CD4-positive, alpha-beta T cell (primary cell): ENCODE data around the gene DDIT4L. TPM values are rescaled to one million over a fixed set of nuclear protein-coding genes. Genes with fewer than 3 reads are reported as not detected.

ENCODE experiments used
- ATAC-seq: fragments of 200-7000 bp; cut with Tn5 transposase; one replicate; pipeline ENCODE4 v1.10.0; 2022; ENCODE audit warnings: mild to moderate bottlenecking; ENCODE audit not compliant: poor library complexity
- CTCF ChIA-PET: fragments of 350-600 bp; sonication (Branson Sonifier 250); formaldehyde crosslinking; loops from one replicate; lab custom pipeline; 2021; ENCODE audit warnings: antibody characterized with exemption, inconsistent platforms; lab: Charles Lee
- POLR2A ChIA-PET: fragments of 350-600 bp; sonication (Branson Sonifier 250); formaldehyde crosslinking; loops from one replicate; lab custom pipeline; 2021; ENCODE audit warnings: antibody characterized with exemption, inconsistent platforms; lab: Charles Lee
- DNase-seq, 14 experiments: peaks; one replicate each; pipeline ENCODE4 v3.0.0-alpha.2; 2013 to 2020; ENCODE audit warnings: mixed read lengths in 2 of 14
- H3K27ac ChIP-seq, 2 donors: one replicate each; pipeline versions ENCODE4 v1.5.1 to v1.7.0; 2013; ENCODE audit warnings: low read length in 2 of 2, low read depth in 1 of 2, mild to moderate bottlenecking in 1 of 2
- H3K27me3 ChIP-seq, 2 experiments: 1 replicate in 1 of 2; 2 replicates in 1 of 2; pipeline versions ENCODE4 v1.6.1 to v1.7.0; 2013; ENCODE audit warnings: low read length in 2 of 2, control low read depth in 1 of 2, mild to moderate bottlenecking in 1 of 2, moderate library complexity in 1 of 2; ENCODE audit not compliant: insufficient read depth in 2 of 2, control insufficient read depth in 1 of 2
- H3K36me3 ChIP-seq: one replicate; pipeline ENCODE4 v1.6.1; 2013; ENCODE audit warnings: low read length, control low read depth; ENCODE audit not compliant: insufficient read depth
- H3K4me1 ChIP-seq: one replicate; pipeline ENCODE4 v1.6.1; 2013; ENCODE audit warnings: low read length, control low read depth; ENCODE audit not compliant: insufficient read depth
- H3K4me3 ChIP-seq: one replicate; pipeline ENCODE4 v1.5.1; 2013; ENCODE audit warnings: mild to moderate bottlenecking, low read length, moderate library complexity
- H3K9me3 ChIP-seq, 2 experiments: 1 replicate in 1 of 2; 2 replicates in 1 of 2; pipeline versions ENCODE4 v1.6.1 to v1.7.0; 2013; ENCODE audit warnings: low read length in 2 of 2, mild to moderate bottlenecking in 2 of 2, control low read depth in 1 of 2, moderate library complexity in 1 of 2; ENCODE audit not compliant: control insufficient read depth in 1 of 2, insufficient read depth in 1 of 2
- H3K27ac Mint-ChIP-seq: one replicate; pipeline ENCODE4 v1.8.0; 2020; ENCODE audit warnings: mixed read lengths
- H3K27me3 Mint-ChIP-seq: one replicate; pipeline ENCODE4 v1.8.0; 2021; ENCODE audit warnings: mixed read lengths
- H3K36me3 Mint-ChIP-seq: one replicate; pipeline ENCODE4 v1.8.0; 2021; ENCODE audit warnings: low read depth, mixed read lengths
- H3K4me1 Mint-ChIP-seq: one replicate; pipeline ENCODE4 v1.8.0; 2021; ENCODE audit warnings: low read depth, mixed read lengths
- H3K4me3 Mint-ChIP-seq: one replicate; pipeline ENCODE4 v1.8.0; 2020; ENCODE audit warnings: mild to moderate bottlenecking, mixed read lengths
- H3K9me3 Mint-ChIP-seq: one replicate; pipeline ENCODE4 v1.8.0; 2020; ENCODE audit warnings: mixed read lengths
- intact Hi-C, 2 experiments: fragments of 100-400 bp; cut with DNase I in 1 of 2; cut with micrococcal nuclease in 1 of 2; formaldehyde crosslinking; loops; one replicate each; pipeline versions ENCODE4 v1.15.1 to v1.9.0; 2023 to 2025; cut with DNase I, micrococcal nuclease
- total RNA-seq, 174 experiments: library from RNA in 2 of 174; stranded (reverse) in 2 of 174; gene quantifications; one replicate each; pipeline ENCODE4 v1.2.3 and lab custom pipeline; 2021 to 2026
- TF ChIP-seq, protein P1 (sequence below): fragments of 200-600 bp; IDR thresholded peaks from one replicate; pipeline ENCODE4 v1.8.0; 2022; ENCODE audit warnings: antibody characterized with exemption, mild to moderate bottlenecking

DDIT4L gene
- total RNA-seq, 2 experiments from 2014 or later, result not detected

- no peak overlapping the region for H3K27ac ChIP-seq
- intact Hi-C loops, result no loop called here
- peak overlapping the region; percentile 45 for H3K4me3 ChIP-seq
- ChIA-PET POLR2A (interaction anchor here (0.6 kb wide), 1 partner anchor 522 kb away, joined by 3 read pairs; no protein-coding TSS in a partner anchor), CTCF (no interaction called here)
- peaks cover 65% of the 10 kb centered on the region for H3K27me3 Mint-ChIP-seq
- no peak for DNase-seq
- no peaks in the 10 kb centered on the region for H3K36me3 ChIP-seq
- ATAC-seq, result no peak
- H3K4me1 ChIP-seq, result peaks cover 15% of the 10 kb centered on the region
- H3K4me3 Mint-ChIP-seq, result peak overlapping the region; percentile 85
- H3K4me1 Mint-ChIP-seq, result peaks cover 15% of the 10 kb centered on the region
- no peak overlapping the region for H3K27ac Mint-ChIP-seq
- TF ChIP-seq, protein P1, sequence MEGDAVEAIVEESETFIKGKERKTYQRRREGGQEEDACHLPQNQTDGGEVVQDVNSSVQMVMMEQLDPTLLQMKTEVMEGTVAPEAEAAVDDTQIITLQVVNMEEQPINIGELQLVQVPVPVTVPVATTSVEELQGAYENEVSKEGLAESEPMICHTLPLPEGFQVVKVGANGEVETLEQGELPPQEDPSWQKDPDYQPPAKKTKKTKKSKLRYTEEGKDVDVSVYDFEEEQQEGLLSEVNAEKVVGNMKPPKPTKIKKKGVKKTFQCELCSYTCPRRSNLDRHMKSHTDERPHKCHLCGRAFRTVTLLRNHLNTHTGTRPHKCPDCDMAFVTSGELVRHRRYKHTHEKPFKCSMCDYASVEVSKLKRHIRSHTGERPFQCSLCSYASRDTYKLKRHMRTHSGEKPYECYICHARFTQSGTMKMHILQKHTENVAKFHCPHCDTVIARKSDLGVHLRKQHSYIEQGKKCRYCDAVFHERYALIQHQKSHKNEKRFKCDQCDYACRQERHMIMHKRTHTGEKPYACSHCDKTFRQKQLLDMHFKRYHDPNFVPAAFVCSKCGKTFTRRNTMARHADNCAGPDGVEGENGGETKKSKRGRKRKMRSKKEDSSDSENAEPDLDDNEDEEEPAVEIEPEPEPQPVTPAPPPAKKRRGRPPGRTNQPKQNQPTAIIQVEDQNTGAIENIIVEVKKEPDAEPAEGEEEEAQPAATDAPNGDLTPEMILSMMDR, result no peak
- H3K9me3 Mint-ChIP-seq, result no peaks in the 10 kb centered on the region
- no peaks in the 10 kb centered on the region for H3K36me3 Mint-ChIP-seq
- H3K9me3 ChIP-seq, result peaks cover 0 to 3% of the 10 kb centered on the region in 2 experiments
- H3K27me3 ChIP-seq, result peaks cover 25 to 35% of the 10 kb centered on the region in 2 experiments
These were observed 654 bp upstream of the DDIT4L start for GRCh38 chr4:100190643-100191600.

GRCh38 chr4:100188829-100189228, 1.4 kb downstream of the DDIT4L start:
- DNase-seq, result no peak
- Histone ChIP-seq H3K36me3 (no peaks in the 10 kb centered on the region), H3K27me3 (peaks cover 25 to 35% of the 10 kb centered on the region in 2 experiments), H3K4me1 (peaks cover 15% of the 10 kb centered on the region), H3K9me3 (peaks cover 0 to 3% of the 10 kb centered on the region in 2 experiments), H3K27ac (no peak overlapping the region), H3K4me3 (no peak overlapping the region)
- Mint-ChIP-seq H3K4me3 (peak overlapping the region; percentile 18), H3K9me3 (no peaks in the 10 kb centered on the region), H3K36me3 (no peaks in the 10 kb centered on the region), H3K27me3 (peaks cover 72% of the 10 kb centered on the region), H3K4me1 (peaks cover 15% of the 10 kb centered on the region), H3K27ac (no peak overlapping the region)
- POLR2A ChIA-PET, result no interaction called here
- intact Hi-C loops, result no loop called here
- ATAC-seq, result no peak
- CTCF ChIA-PET, result no interaction called here
- TF ChIP-seq, protein P1, result no peak

DNA sequence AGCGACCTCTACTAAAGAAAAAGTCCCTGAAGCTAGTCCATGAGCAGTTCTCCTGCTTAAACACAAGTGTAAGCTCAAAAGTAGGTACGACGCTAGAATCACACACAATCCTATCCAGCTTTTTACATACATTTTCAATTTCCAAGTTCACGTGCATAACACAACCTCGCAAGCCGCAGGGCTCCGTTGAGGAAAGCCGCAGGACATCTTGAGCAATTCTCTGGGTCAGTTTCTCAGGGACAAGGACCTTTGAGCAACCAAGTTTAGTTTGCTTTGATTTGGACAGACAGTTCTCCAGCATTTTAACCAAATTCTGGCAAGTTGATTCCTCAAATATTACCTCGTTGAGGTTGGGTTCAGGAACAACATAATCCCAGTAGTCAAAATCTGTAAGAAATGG, 2.5 kb downstream of the DDIT4L start:
- Mint-ChIP-seq H3K4me1 (peaks cover 15% of the 10 kb centered on the region), H3K27me3 (peaks cover 68% of the 10 kb centered on the region), H3K36me3 (no peaks in the 10 kb centered on the region), H3K4me3 (no peak overlapping the region), H3K9me3 (no peaks in the 10 kb centered on the region), H3K27ac (no peak overlapping the region)
- Histone ChIP-seq H3K4me1 (peaks cover 15% of the 10 kb centered on the region), H3K27me3 (peaks cover 25 to 35% of the 10 kb centered on the region in 2 experiments), H3K4me3 (no peak overlapping the region), H3K9me3 (peaks cover 0 to 3% of the 10 kb centered on the region in 2 experiments), H3K27ac (no peak overlapping the region), H3K36me3 (no peaks in the 10 kb centered on the region)
- DNase-seq (no peak), ATAC-seq (no peak)
- intact Hi-C loops, result no loop called here
- TF ChIP-seq, protein P1, result no peak
- ChIA-PET CTCF (no interaction called here), POLR2A (no interaction called here)
